GM23338 (cell line): ENCODE data around the gene DDC. TPM values are rescaled to one million over a fixed set of nuclear protein-coding genes. Genes with fewer than 3 reads are reported as not detected.
A peak's percentile ranks its signal among the peaks of the same experiment; 100 is the strongest.

Experiments used
- ATAC-seq: fragments of 200-7000 bp; cut with Tn5 transposase; 3 replicates; pipeline ENCODE4 v1.9.1; 2020
- DNase-seq: peaks from one replicate; pipeline ENCODE4 v3.0.0-alpha.2; 2015; ENCODE audit warnings: low spot score
- H2AFZ ChIP-seq: fragments of 200-600 bp; sonication (generic); 2 replicates; pipeline ENCODE4 v1.8.0; 2016; ENCODE audit warnings: antibody characterized with exemption, mild to moderate bottlenecking, moderate library complexity
- H3F3A ChIP-seq: fragments of 200-600 bp; sonication (generic); replicated peaks from 2 replicates; pipeline ENCODE4 v1.8.0; 2017; ENCODE audit warnings: antibody characterized with exemption, mixed run types, low read depth
- H3K27ac ChIP-seq: fragments of 200-600 bp; sonication (generic); 2 replicates; pipeline ENCODE4 v1.6.1; 2016; ENCODE audit warnings: low read depth
- H3K27me3 ChIP-seq: fragments of 200-600 bp; sonication (generic); 2 replicates; pipeline ENCODE4 v1.8.0; 2016; ENCODE audit warnings: mild to moderate bottlenecking, mixed run types, moderate library complexity; ENCODE audit not compliant: insufficient read depth
- H3K36me3 ChIP-seq: fragments of 200-600 bp; sonication (generic); 2 replicates; pipeline ENCODE4 v1.8.0; 2016; ENCODE audit warnings: mild to moderate bottlenecking; ENCODE audit not compliant: insufficient read depth
- H3K4me1 ChIP-seq: fragments of 200-600 bp; sonication (generic); 2 replicates; pipeline ENCODE4 v1.8.0; 2016; ENCODE audit warnings: mild to moderate bottlenecking, moderate library complexity; ENCODE audit not compliant: insufficient read depth
- H3K4me2 ChIP-seq: fragments of 200-600 bp; sonication (generic); 2 replicates; pipeline ENCODE4 v1.7.1; 2017; ENCODE audit warnings: mixed run types
- H3K4me3 ChIP-seq: fragments of 200-600 bp; sonication (generic); 2 replicates; pipeline ENCODE4 v1.6.1; 2016; ENCODE audit warnings: mixed run types
- H3K79me2 ChIP-seq: fragments of 200-600 bp; sonication (generic); replicated peaks from 2 replicates; pipeline ENCODE4 v1.8.0; 2017; ENCODE audit warnings: mild to moderate bottlenecking; ENCODE audit not compliant: insufficient read depth
- H3K9me2 ChIP-seq: fragments of 200-600 bp; sonication (generic); 2 replicates; pipeline ENCODE4 v1.8.0; 2017; ENCODE audit not compliant: insufficient read depth
- H4K20me1 ChIP-seq: fragments of 200-600 bp; sonication (generic); replicated peaks from 2 replicates; pipeline ENCODE4 v1.8.0; 2017; ENCODE audit warnings: mild to moderate bottlenecking; ENCODE audit not compliant: insufficient read depth
- H3K27ac Mint-ChIP-seq: 2 replicates; pipeline ENCODE4 v1.8.0; 2020; ENCODE audit warnings: inconsistent platforms, mild to moderate bottlenecking, moderate library complexity, mixed read lengths
- H3K27me3 Mint-ChIP-seq: 3 replicates; pipeline ENCODE4 v1.8.0; 2022; ENCODE audit warnings: low read depth, mild to moderate bottlenecking, moderate library complexity, mixed read lengths, inconsistent platforms; ENCODE audit not compliant: insufficient read depth, poor library complexity
- H3K36me3 Mint-ChIP-seq: 3 replicates; pipeline ENCODE4 v1.8.0; 2021; ENCODE audit warnings: low read depth, mild to moderate bottlenecking, inconsistent platforms, moderate library complexity, mixed read lengths
- H3K4me1 Mint-ChIP-seq: 3 replicates; pipeline ENCODE4 v1.8.0; 2020; ENCODE audit warnings: mild to moderate bottlenecking, inconsistent platforms, mixed read lengths
- H3K4me3 Mint-ChIP-seq: 3 replicates; pipeline ENCODE4 v1.8.0; 2021; ENCODE audit warnings: moderate library complexity, mild to moderate bottlenecking, inconsistent platforms, mixed read lengths
- H3K9me3 Mint-ChIP-seq: 3 replicates; pipeline ENCODE4 v1.8.0; 2020; ENCODE audit warnings: moderate library complexity, mild to moderate bottlenecking, inconsistent platforms, mixed read lengths
- CREB1 ChIP-seq: fragments of 250-450 bp; sonication (Bioruptor Pico); IDR thresholded peaks from 2 replicates; pipeline ENCODE4 v1.5.0; 2020; ENCODE audit warnings: low read depth, mild to moderate bottlenecking, moderate library complexity
- CTCF ChIP-seq, 2 experiments: fragments of 200-600 bp in 1 of 2; sonication (generic) in 1 of 2; conservative IDR thresholded peaks; 2 replicates each; pipeline versions ENCODE4 v1.5.1 to v1.6.1; 2016 to 2017; ENCODE audit warnings: antibody characterized with exemption in 2 of 2, low read depth in 2 of 2, mild to moderate bottlenecking in 2 of 2, moderate library complexity in 1 of 2
- ETS1 ChIP-seq: IDR thresholded peaks from 2 replicates; pipeline ENCODE4 v1.6.1; 2016; ENCODE audit warnings: antibody characterized with exemption
- EZH2 ChIP-seq: fragments of 200-600 bp; sonication (generic); IDR thresholded peaks from one replicate; pipeline ENCODE4 v1.8.0; 2017; ENCODE audit warnings: antibody characterized with exemption, mild to moderate bottlenecking, low read depth; ENCODE audit not compliant: unreplicated experiment
- EZH2phosphoT487 ChIP-seq: fragments of 200-600 bp; sonication (generic); IDR thresholded peaks from one replicate; pipeline ENCODE4 v1.8.1; 2018; ENCODE audit warnings: antibody characterized with exemption; ENCODE audit not compliant: unreplicated experiment
- JUNB ChIP-seq: IDR thresholded peaks from one replicate; pipeline ENCODE4 v1.6.1; 2016; ENCODE audit warnings: antibody characterized with exemption; ENCODE audit not compliant: unreplicated experiment
- NANOG ChIP-seq: IDR thresholded peaks from 2 replicates; pipeline ENCODE4 v1.6.1; 2016; ENCODE audit warnings: antibody characterized with exemption, borderline replicate concordance
- REST ChIP-seq: IDR thresholded peaks from one replicate; pipeline ENCODE4 v1.6.1; 2018; ENCODE audit warnings: antibody characterized with exemption; ENCODE audit not compliant: unreplicated experiment
- STAT1 ChIP-seq: IDR thresholded peaks from one replicate; pipeline ENCODE4 v1.6.1; 2016; ENCODE audit warnings: antibody characterized with exemption; ENCODE audit not compliant: unreplicated experiment
- ZNF114 ChIP-seq: fragments of 250-450 bp; sonication (Bioruptor Pico); IDR thresholded peaks from 2 replicates; pipeline ENCODE4 v1.5.0; 2020; ENCODE audit warnings: mild to moderate bottlenecking, moderate library complexity
- ZNF331 ChIP-seq: fragments of 250-450 bp; sonication (Bioruptor Pico); IDR thresholded peaks from 2 replicates; pipeline ENCODE4 v1.5.0; 2020; ENCODE audit warnings: low read depth, mild to moderate bottlenecking, moderate library complexity
- polyA plus RNA-seq: library from polyadenylated mRNA; unstranded; fragments of >200 nt; fragmentation: Nextera tagmentation; extraction: Ambion mirVana; gene quantifications from 2 replicates; pipeline ENCODE4 v1.2.1, GENCODE V29; 2016
- total RNA-seq: library from RNA; depleted of rRNA; stranded (reverse); fragments of >200 nt; shearing (Covaris generic); gene quantifications from 2 replicates; pipeline ENCODE4 v1.2.3, GENCODE V29; 2014

Gene DDC
- total and polyA plus RNA-seq, 2 experiments from 2014 or later: not detected

GRCh38 chr7:50449501-50449880 is 115.7 kb downstream of the DDC start:
- Histone ChIP-seq H3K27me3 (peaks cover 19% of the 10 kb centered on the region), H3K27ac (no peak overlapping the region), H3K79me2 (no peaks in the 10 kb centered on the region), H3K36me3 (no peaks in the 10 kb centered on the region), H3K9me2 (no peaks in the 10 kb centered on the region; the same call in 1 of the 2 replicates), H3K4me1 (peaks cover 9% of the 10 kb centered on the region), H3F3A (peaks cover 5% of the 10 kb centered on the region; the same call in 1 of the 2 replicates), H4K20me1 (no peaks in the 10 kb centered on the region), H3K4me3 (peak overlapping the region; percentile 66), H3K4me2 (peak overlapping the region; percentile 94), H2AFZ (peak overlapping the region; percentile 100)
- no peak; the same call in 2 of the 3 replicates for ATAC-seq
- TF ChIP-seq ZNF114 (CRISPR knock-in tag): no peak
- no peak for TF ChIP-seq REST
- no peak for TF ChIP-seq EZH2phosphoT487
- TF ChIP-seq CTCF (conservative IDR thresholded peaks at IDR 0.05; ENCODE audit: low read depth in 2 of 2): no peak
- Mint-ChIP-seq H3K4me3 (peak overlapping the region; percentile 80), H3K27me3 (peaks cover 8% of the 10 kb centered on the region), H3K9me3 (no peaks in the 10 kb centered on the region), H3K4me1 (peaks cover 10% of the 10 kb centered on the region; the same call in 2 of the 3 replicates), H3K27ac (no peak overlapping the region), H3K36me3 (peaks cover 12% of the 10 kb centered on the region)
- DNase-seq: no peak

GRCh38 chr7:50448823-50449222 is 116.4 kb downstream of the DDC start:
- Histone ChIP-seq H3K79me2 (no peaks in the 10 kb centered on the region), H3K9me2 (no peaks in the 10 kb centered on the region; the same call in 1 of the 2 replicates), H3K27me3 (peaks cover 19% of the 10 kb centered on the region), H3K36me3 (no peaks in the 10 kb centered on the region), H3F3A (peaks cover 5% of the 10 kb centered on the region; the same call in 1 of the 2 replicates), H3K27ac (no peak overlapping the region), H3K4me2 (no peak overlapping the region), H3K4me3 (no peak overlapping the region), H4K20me1 (no peaks in the 10 kb centered on the region), H2AFZ (no peak overlapping the region), H3K4me1 (peaks cover 9% of the 10 kb centered on the region)
- Mint-ChIP-seq H3K4me1 (peaks cover 10% of the 10 kb centered on the region; the same call in 2 of the 3 replicates), H3K27me3 (peaks cover 8% of the 10 kb centered on the region), H3K9me3 (no peaks in the 10 kb centered on the region), H3K27ac (no peak overlapping the region), H3K4me3 (no peak overlapping the region), H3K36me3 (peaks cover 12% of the 10 kb centered on the region)
- DNase-seq (no peak), ATAC-seq (no peak)
- no peak for TF ChIP-seq CTCF (conservative IDR thresholded peaks at IDR 0.05; ENCODE audit: low read depth in 2 of 2)
- TF ChIP-seq ETS1: no peak
- no peak for TF ChIP-seq ZNF114 (CRISPR knock-in tag)
- TF ChIP-seq REST: no peak
- no peak for TF ChIP-seq NANOG
- TF ChIP-seq CREB1 (CRISPR knock-in tag): no peak
- TF ChIP-seq EZH2phosphoT487: no peak
- TF ChIP-seq JUNB: no peak
- TF ChIP-seq EZH2: no peak
- TF ChIP-seq ZNF331 (CRISPR knock-in tag): no peak
- TF ChIP-seq STAT1: no peak
